Astrocyte (in vitro differentiated cells and primary cell): ENCODE measurements around the gene ROR1. TPM values are rescaled to one million over a fixed set of nuclear protein-coding genes. Genes with fewer than 3 reads are reported as not detected.

Experiments used
- DNase-seq: peaks from one replicate; pipeline ENCODE4 v3.0.0-alpha.2; 2010; ENCODE audit warnings: low read depth
- FAIRE-seq: peaks from 2 replicates; lab custom pipeline; 2011; peaks lifted over from hg19 to GRCh38; lab: Jason Lieb, UNC
- H2AFZ ChIP-seq: 2 replicates; pipeline ENCODE4 v1.6.0; 2012; ENCODE audit warnings: low read depth, low read length, inconsistent platforms
- H3K27ac ChIP-seq: 2 replicates; pipeline ENCODE4 v1.5.1; 2011; ENCODE audit warnings: low read depth, low read length, inconsistent platforms
- H3K27me3 ChIP-seq: 2 replicates; pipeline ENCODE4 v1.6.0; 2011; ENCODE audit warnings: low read length, inconsistent platforms; ENCODE audit not compliant: insufficient read depth
- H3K36me3 ChIP-seq: 2 replicates; pipeline ENCODE4 v1.5.1; 2011; ENCODE audit warnings: low read length, inconsistent platforms; ENCODE audit not compliant: insufficient read depth
- H3K4me1 ChIP-seq: 2 replicates; pipeline ENCODE4 v1.5.1; 2011; ENCODE audit warnings: low read length, inconsistent platforms; ENCODE audit not compliant: insufficient read depth
- H3K4me2 ChIP-seq: 2 replicates; pipeline ENCODE4 v1.6.0; 2012; ENCODE audit warnings: low read length, inconsistent platforms
- H3K4me3 ChIP-seq: 2 replicates; pipeline ENCODE4 v1.5.1; 2011; ENCODE audit warnings: low read depth, mild to moderate bottlenecking, low read length, inconsistent platforms; ENCODE audit not compliant: insufficient read depth
- H3K79me2 ChIP-seq: 2 replicates; pipeline ENCODE4 v1.6.0; 2012; ENCODE audit warnings: mild to moderate bottlenecking, low read length, inconsistent platforms; ENCODE audit not compliant: insufficient read depth
- H3K9ac ChIP-seq: 2 replicates; pipeline ENCODE4 v1.6.0; 2012; ENCODE audit warnings: mild to moderate bottlenecking, low read length, inconsistent platforms
- H3K9me3 ChIP-seq: 2 replicates; pipeline ENCODE4 v1.5.1; 2012; ENCODE audit warnings: low read depth, mild to moderate bottlenecking, low read length, inconsistent platforms; ENCODE audit not compliant: insufficient read depth
- H4K20me1 ChIP-seq: 2 replicates; pipeline ENCODE4 v1.6.0; 2012; ENCODE audit warnings: low read length, inconsistent platforms; ENCODE audit not compliant: insufficient read depth
- H3K27ac Mint-ChIP-seq: one replicate; pipeline ENCODE4 v1.8.0; 2021; ENCODE audit warnings: mild to moderate bottlenecking, mixed read lengths; ENCODE audit not compliant: unreplicated experiment
- H3K27me3 Mint-ChIP-seq: one replicate; pipeline ENCODE4 v1.8.0; 2021; ENCODE audit warnings: low read depth, mixed read lengths; ENCODE audit not compliant: unreplicated experiment
- H3K36me3 Mint-ChIP-seq: one replicate; pipeline ENCODE4 v1.8.0; 2021; ENCODE audit warnings: low read depth, mixed read lengths; ENCODE audit not compliant: unreplicated experiment
- H3K4me1 Mint-ChIP-seq: one replicate; pipeline ENCODE4 v1.8.0; 2021; ENCODE audit warnings: low read depth, mixed read lengths; ENCODE audit not compliant: unreplicated experiment
- H3K4me3 Mint-ChIP-seq: one replicate; pipeline ENCODE4 v1.8.0; 2021; ENCODE audit warnings: mild to moderate bottlenecking, moderate library complexity, mixed read lengths; ENCODE audit not compliant: unreplicated experiment
- H3K9me3 Mint-ChIP-seq: one replicate; pipeline ENCODE4 v1.8.0; 2021; ENCODE audit warnings: mild to moderate bottlenecking, mixed read lengths; ENCODE audit not compliant: unreplicated experiment
- EZH2 ChIP-seq: IDR thresholded peaks from 2 replicates; pipeline ENCODE4 v1.6.1; 2012; ENCODE audit warnings: mild to moderate bottlenecking, low read length, inconsistent platforms; ENCODE audit not compliant: insufficient read depth
- total RNA-seq: library from RNA; stranded (reverse); gene quantifications from 2 replicates; pipeline ENCODE4 v1.2.1, GENCODE V29; 2021
- TF ChIP-seq, protein P1 (sequence below): IDR thresholded peaks from 2 replicates; pipeline ENCODE4 v1.5.1; 2011; ENCODE audit warnings: low read depth, mild to moderate bottlenecking, inconsistent platforms, low read length, moderate library complexity; ENCODE audit not compliant: insufficient read depth

The ROR1 gene
- total RNA-seq, 1 donor from 2014 or later: 38.3 TPM

- Histone ChIP-seq H3K36me3 (no peaks in the 10 kb centered on the region), H3K9me3 (no peaks in the 10 kb centered on the region), H3K4me3 (no peak overlapping the region), H3K27me3 (no peaks in the 10 kb centered on the region), H3K9ac (no peak overlapping the region), H2AFZ (no peak overlapping the region), H3K27ac (no peak overlapping the region), H4K20me1 (peaks cover 22% of the 10 kb centered on the region), H3K4me1 (peaks cover 3% of the 10 kb centered on the region), H3K4me2 (no peak overlapping the region), H3K79me2 (peaks cover 36% of the 10 kb centered on the region)
- Mint-ChIP-seq H3K4me3 (no peak overlapping the region), H3K27me3 (no peaks in the 10 kb centered on the region), H3K27ac (no peak overlapping the region), H3K9me3 (no peaks in the 10 kb centered on the region), H3K36me3 (peaks cover 2% of the 10 kb centered on the region), H3K4me1 (peaks cover 57% of the 10 kb centered on the region)
- DNase-seq: no peak
- no peak for FAIRE-seq
- TF ChIP-seq EZH2: no peak
- TF ChIP-seq, protein P1, sequence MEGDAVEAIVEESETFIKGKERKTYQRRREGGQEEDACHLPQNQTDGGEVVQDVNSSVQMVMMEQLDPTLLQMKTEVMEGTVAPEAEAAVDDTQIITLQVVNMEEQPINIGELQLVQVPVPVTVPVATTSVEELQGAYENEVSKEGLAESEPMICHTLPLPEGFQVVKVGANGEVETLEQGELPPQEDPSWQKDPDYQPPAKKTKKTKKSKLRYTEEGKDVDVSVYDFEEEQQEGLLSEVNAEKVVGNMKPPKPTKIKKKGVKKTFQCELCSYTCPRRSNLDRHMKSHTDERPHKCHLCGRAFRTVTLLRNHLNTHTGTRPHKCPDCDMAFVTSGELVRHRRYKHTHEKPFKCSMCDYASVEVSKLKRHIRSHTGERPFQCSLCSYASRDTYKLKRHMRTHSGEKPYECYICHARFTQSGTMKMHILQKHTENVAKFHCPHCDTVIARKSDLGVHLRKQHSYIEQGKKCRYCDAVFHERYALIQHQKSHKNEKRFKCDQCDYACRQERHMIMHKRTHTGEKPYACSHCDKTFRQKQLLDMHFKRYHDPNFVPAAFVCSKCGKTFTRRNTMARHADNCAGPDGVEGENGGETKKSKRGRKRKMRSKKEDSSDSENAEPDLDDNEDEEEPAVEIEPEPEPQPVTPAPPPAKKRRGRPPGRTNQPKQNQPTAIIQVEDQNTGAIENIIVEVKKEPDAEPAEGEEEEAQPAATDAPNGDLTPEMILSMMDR: no peak
These were observed 89.3 kb downstream of the ROR1 start for GRCh38 chr1:63863145-63863544.

- Histone ChIP-seq H2AFZ (no peak overlapping the region), H3K4me3 (no peak overlapping the region), H3K4me2 (no peak overlapping the region), H3K4me1 (peaks cover 3% of the 10 kb centered on the region), H3K9ac (no peak overlapping the region), H3K27me3 (no peaks in the 10 kb centered on the region), H4K20me1 (peaks cover 25% of the 10 kb centered on the region), H3K79me2 (peaks cover 38% of the 10 kb centered on the region), H3K36me3 (no peaks in the 10 kb centered on the region), H3K27ac (no peak overlapping the region), H3K9me3 (no peaks in the 10 kb centered on the region)
- H3K9me3 Mint-ChIP-seq: no peaks in the 10 kb centered on the region
- H3K4me1 Mint-ChIP-seq: peaks cover 59% of the 10 kb centered on the region
- no peak overlapping the region for H3K4me3 Mint-ChIP-seq
- DNase-seq (peak; percentile 43), FAIRE-seq (no peak)
- H3K27me3 Mint-ChIP-seq: no peaks in the 10 kb centered on the region
- no peak overlapping the region for H3K27ac Mint-ChIP-seq
- peaks cover 2% of the 10 kb centered on the region for H3K36me3 Mint-ChIP-seq
- TF ChIP-seq, protein P1: no peak
- no peak for TF ChIP-seq EZH2
These were observed 90.4 kb downstream of the ROR1 start for GRCh38 chr1:63864224-63864641.

DNA sequence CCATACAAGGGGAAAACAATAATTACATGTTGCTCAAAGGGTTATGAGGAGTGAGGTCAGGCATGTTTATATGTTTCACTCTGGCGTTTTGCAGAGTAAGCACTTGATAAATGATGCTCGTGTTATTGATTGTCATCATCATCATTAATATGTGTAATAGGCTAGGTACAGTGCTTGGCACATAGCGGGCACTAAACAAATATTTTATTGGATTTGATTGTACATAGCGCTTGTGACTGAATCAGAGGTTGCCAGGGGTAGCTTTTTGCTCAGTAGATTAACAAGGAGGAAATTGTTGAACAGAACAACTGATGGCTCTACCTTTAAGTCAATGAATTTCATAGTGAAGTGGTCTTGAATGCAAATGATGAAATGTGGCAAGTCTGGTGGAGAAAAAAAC is 91.7 kb downstream of the ROR1 start:
- Histone ChIP-seq H3K4me2 (no peak overlapping the region), H3K4me1 (peaks cover 3% of the 10 kb centered on the region), H3K27me3 (no peaks in the 10 kb centered on the region), H3K4me3 (no peak overlapping the region), H3K27ac (no peak overlapping the region), H4K20me1 (peaks cover 25% of the 10 kb centered on the region), H3K9ac (no peak overlapping the region), H2AFZ (no peak overlapping the region), H3K9me3 (no peaks in the 10 kb centered on the region), H3K79me2 (peaks cover 35% of the 10 kb centered on the region), H3K36me3 (no peaks in the 10 kb centered on the region)
- H3K27ac Mint-ChIP-seq: no peak overlapping the region
- FAIRE-seq: no peak
- peaks cover 55% of the 10 kb centered on the region for H3K4me1 Mint-ChIP-seq
- DNase-seq: no peak
- no peaks in the 10 kb centered on the region for H3K9me3 Mint-ChIP-seq
- no peaks in the 10 kb centered on the region for H3K27me3 Mint-ChIP-seq
- H3K36me3 Mint-ChIP-seq: no peaks in the 10 kb centered on the region
- TF ChIP-seq, protein P1: no peak
- no peak for TF ChIP-seq EZH2
- H3K4me3 Mint-ChIP-seq: no peak overlapping the region
